Endothelial cell of umbilical vein (primary cell): Measurements from ENCODE around the gene ADGRG3. TPM values are rescaled to one million over a fixed set of nuclear protein-coding genes. Genes with fewer than 3 reads are reported as not detected.

ENCODE experiments used
- BruUV-seq: library from RNA; stranded (reverse); fragments of 400-500 nt; replicated peaks from 2 replicates; lab custom pipeline; 2021; lab: Mats Ljungman, UMichigan
- CTCF ChIA-PET: fragments of 300-600, 350-600 bp; sonication (Branson Sonifier 250); formaldehyde crosslinking; loops from one replicate; lab custom pipeline; 2021; ENCODE audit warnings: antibody characterized with exemption, inconsistent platforms; lab: Charles Lee
- POLR2A ChIA-PET: fragments of 300-600, 350-600 bp; sonication (Branson Sonifier 250); formaldehyde crosslinking; loops from one replicate; lab custom pipeline; 2021; ENCODE audit warnings: antibody characterized with exemption, inconsistent platforms; lab: Charles Lee
- DNase-seq: peaks from one replicate; pipeline ENCODE4 v3.0.0-alpha.2; 2011; ENCODE audit warnings: low read depth, low spot score
- FAIRE-seq: peaks from 2 replicates; lab custom pipeline; 2011; peaks lifted over from hg19 to GRCh38; lab: Jason Lieb, UNC
- H2AFZ ChIP-seq: 2 replicates; pipeline ENCODE4 v1.6.0; 2012; ENCODE audit warnings: low read depth, low read length, control low read depth, inconsistent platforms
- H3K27ac ChIP-seq: 2 replicates; pipeline ENCODE4 v1.5.1; 2011; ENCODE audit warnings: low read depth, mild to moderate bottlenecking, control low read depth, low read length, moderate library complexity; ENCODE audit not compliant: insufficient read depth
- H3K27me3 ChIP-seq, 2 experiments: 2 replicates each; pipeline versions ENCODE4 v1.6.0 to v1.6.1; 2011; ENCODE audit warnings: low read length in 2 of 2, mixed read lengths in 1 of 2; ENCODE audit not compliant: control insufficient read depth in 2 of 2, insufficient read depth in 2 of 2
- H3K36me3 ChIP-seq, 2 experiments: 2 replicates in 1 of 2; 3 replicates in 1 of 2; pipeline ENCODE4 v1.5.1; 2011; ENCODE audit warnings: low read length in 2 of 2, mild to moderate bottlenecking in 1 of 2, moderate library complexity in 1 of 2; ENCODE audit not compliant: control insufficient read depth in 2 of 2, insufficient read depth in 2 of 2; ENCODE audit errors: extremely low read depth in 1 of 2
- H3K4me1 ChIP-seq: 3 replicates; pipeline ENCODE4 v1.5.1; 2011; ENCODE audit warnings: mild to moderate bottlenecking, low read length; ENCODE audit not compliant: control insufficient read depth, insufficient read depth; ENCODE audit errors: extremely low read depth
- H3K4me2 ChIP-seq: 2 replicates; pipeline ENCODE4 v1.6.1; 2011; ENCODE audit warnings: low read length, control low read depth, mixed read lengths; ENCODE audit not compliant: insufficient read depth
- H3K4me3 ChIP-seq, 3 experiments: fragments of 200-600 bp in 1 of 3; sonication (generic), shearing (Covaris generic) in 1 of 3; replicated peaks in 1 of 3; 2 replicates each; pipeline ENCODE4 v1.5.1; 2011 to 2016; ENCODE audit warnings: control low read depth in 3 of 3, low read length in 3 of 3, mild to moderate bottlenecking in 2 of 3, inconsistent platforms in 1 of 3, low read depth in 1 of 3, moderate library complexity in 1 of 3; ENCODE audit not compliant: insufficient read depth in 1 of 3
- H3K79me2 ChIP-seq: 2 replicates; pipeline ENCODE4 v1.6.0; 2012; ENCODE audit warnings: low read length, inconsistent platforms; ENCODE audit not compliant: control insufficient read depth, insufficient read depth
- H3K9ac ChIP-seq: replicated peaks from 2 replicates; pipeline ENCODE3; 2011; ENCODE audit warnings: low read length, control low read depth; ENCODE audit not compliant: insufficient read depth; ENCODE audit errors: extremely low read depth
- H3K9me1 ChIP-seq: replicated peaks from 3 replicates; pipeline ENCODE4 v1.6.0; 2011; ENCODE audit warnings: mild to moderate bottlenecking, low read length; ENCODE audit not compliant: control insufficient read depth, insufficient read depth; ENCODE audit errors: extremely low read depth
- H3K9me3 ChIP-seq: replicated peaks from 2 replicates; pipeline ENCODE4 v1.5.1; 2012; ENCODE audit warnings: low read length, inconsistent platforms; ENCODE audit not compliant: control insufficient read depth, insufficient read depth
- H4K20me1 ChIP-seq: replicated peaks from 2 replicates; pipeline ENCODE3; 2011; ENCODE audit warnings: mild to moderate bottlenecking, low read length; ENCODE audit not compliant: control insufficient read depth, insufficient read depth; ENCODE audit errors: extremely low read depth
- EZH2 ChIP-seq: IDR thresholded peaks from 2 replicates; pipeline ENCODE4 v1.6.1; 2012; ENCODE audit warnings: borderline replicate concordance, low read depth, mild to moderate bottlenecking, moderate library complexity, low read length, inconsistent platforms; ENCODE audit not compliant: severe bottlenecking
- FOS ChIP-seq: IDR thresholded peaks from 2 replicates; pipeline ENCODE4 v1.6.1; 2011; ENCODE audit warnings: mild to moderate bottlenecking, low read length, moderate library complexity, borderline replicate concordance; ENCODE audit not compliant: insufficient read depth
- GATA2 ChIP-seq: IDR thresholded peaks from 2 replicates; pipeline ENCODE4 v1.7.0; 2011; ENCODE audit warnings: low read depth, mild to moderate bottlenecking, moderate library complexity, mixed read lengths, low read length; ENCODE audit not compliant: insufficient read length, insufficient read depth
- JUN ChIP-seq: IDR thresholded peaks from 2 replicates; pipeline ENCODE4 v1.6.1; 2011; ENCODE audit warnings: borderline replicate concordance, low read depth; ENCODE audit not compliant: insufficient read length, insufficient read depth
- MYC ChIP-seq: IDR thresholded peaks from one replicate; pipeline ENCODE4 v1.6.1; 2011; ENCODE audit warnings: mild to moderate bottlenecking, low read depth, low read length
- POLR2A ChIP-seq: IDR thresholded peaks from 2 replicates; pipeline ENCODE4 v1.6.1; 2012; ENCODE audit warnings: low read depth, mild to moderate bottlenecking, control low read depth, low read length
- POLR2AphosphoS5 ChIP-seq: IDR thresholded peaks from 2 replicates; pipeline ENCODE4 v1.6.1; 2012; ENCODE audit warnings: low read depth, mild to moderate bottlenecking, control low read depth, low read length, moderate library complexity; ENCODE audit not compliant: insufficient read depth
- dilution Hi-C: fragments of 300-500 bp; cut with MboI; formaldehyde crosslinking; loops from one replicate; pipeline ENCODE4 v1.15.0; 2019; ENCODE audit warnings: low sequenced_read_pairs; ENCODE audit not compliant: extremely low pct_ligation_motif_present
- intact Hi-C: fragments of 100-400 bp; cut with micrococcal nuclease; formaldehyde crosslinking; loops from one replicate; pipeline ENCODE4 v1.10.0; 2022
- polyA plus RNA-seq, 4 experiments: library from polyadenylated mRNA; depleted of rRNA in 3 of 4; stranded (reverse) in 3 of 4; unstranded in 1 of 4; fragments of >200 nt; gene quantifications; 2 replicates each; pipeline versions ENCODE4 v1.2.1 to v1.2.3, GENCODE V29; 2011 to 2012; ENCODE audit warnings: missing spikeins in 1 of 4
- total RNA-seq: library from RNA; stranded (reverse); gene quantifications from 2 replicates; pipeline ENCODE4 v1.2.3, GENCODE V29; 2021
- TF ChIP-seq, protein P1 (sequence below), 2 donors: IDR thresholded peaks; 1 replicate in 1 of 2; 2 replicates in 1 of 2; pipeline ENCODE4 v1.5.1; 2011; ENCODE audit warnings: low read length in 2 of 2, mild to moderate bottlenecking in 2 of 2, moderate library complexity in 2 of 2, control low read depth in 1 of 2, inconsistent platforms in 1 of 2, low read depth in 1 of 2; ENCODE audit not compliant: insufficient read depth in 1 of 2; ENCODE audit errors: extremely low read depth in 1 of 2
- TF ChIP-seq, protein P2 (sequence below): IDR thresholded peaks from 2 replicates; pipeline ENCODE4 v1.6.1; 2011; ENCODE audit not compliant: insufficient read depth, insufficient read length

ADGRG3 gene
- total and polyA plus RNA-seq, 2 donors (not counting 3 experiments of a cell fraction or from before 2014, with no cell fraction given), result not detected

DNA sequence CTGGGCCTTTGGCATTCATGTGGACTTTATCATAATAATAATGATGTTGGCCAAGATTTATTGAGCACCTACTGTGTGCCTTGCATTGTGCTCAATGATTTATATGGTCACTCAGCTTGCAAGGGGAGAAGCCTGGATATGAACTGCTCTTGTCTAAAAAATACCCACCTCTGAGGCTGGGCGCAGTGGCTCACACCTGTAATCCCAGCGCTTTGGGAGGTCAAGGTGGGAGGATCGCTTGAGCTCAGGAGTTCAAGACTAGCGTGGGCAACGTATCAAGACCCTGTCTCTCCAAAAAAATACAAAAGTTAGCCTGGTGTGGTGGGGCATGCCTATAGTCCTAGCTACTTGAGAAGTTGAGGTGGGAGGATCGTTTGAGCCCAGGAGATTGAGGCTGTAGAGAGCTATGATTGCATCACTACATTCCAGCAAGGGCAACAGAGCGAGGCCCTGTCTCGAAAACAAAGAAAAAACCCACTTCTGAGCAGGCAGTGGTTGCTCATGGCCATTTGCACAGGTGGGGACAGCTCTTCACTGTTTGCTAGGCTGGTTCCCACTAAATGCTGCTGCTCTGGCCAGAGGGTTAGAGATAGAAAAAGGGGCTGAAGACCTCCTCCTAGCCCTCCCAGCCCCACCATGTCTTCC is 43.9 kb upstream of the ADGRG3 start:
- Histone ChIP-seq H3K4me1 (peaks cover 16% of the 10 kb centered on the region), H3K9ac (no peak overlapping the region), H3K4me2 (no peak overlapping the region), H4K20me1 (no peaks in the 10 kb centered on the region), H3K4me3 (no peak overlapping the region), H3K9me1 (no peaks in the 10 kb centered on the region), H3K36me3 (no peaks in the 10 kb centered on the region), H3K79me2 (peaks cover 6% of the 10 kb centered on the region), H2AFZ (no peak overlapping the region), H3K9me3 (no peaks in the 10 kb centered on the region), H3K27ac (no peak overlapping the region), H3K27me3 (no peaks in the 10 kb centered on the region)
- POLR2A ChIA-PET, result no interaction called here
- CTCF ChIA-PET, result interaction anchor here (0.6 to 2.1 kb wide), 6 partner anchors 13 to 33 kb away, joined by 3 to 8 read pairs (median 5); no protein-coding TSS in a partner anchor
- intact Hi-C loops (no loop called here), dilution Hi-C loops (no loop called here)
- no peak for DNase-seq
- FAIRE-seq, result no peak
- no TSS peak for BruUV-seq
- no peak for TF ChIP-seq FOS
- TF ChIP-seq POLR2AphosphoS5, result no peak
- TF ChIP-seq EZH2, result no peak
- TF ChIP-seq POLR2A, result no peak
- no peak for TF ChIP-seq JUN
- TF ChIP-seq, protein P1, sequence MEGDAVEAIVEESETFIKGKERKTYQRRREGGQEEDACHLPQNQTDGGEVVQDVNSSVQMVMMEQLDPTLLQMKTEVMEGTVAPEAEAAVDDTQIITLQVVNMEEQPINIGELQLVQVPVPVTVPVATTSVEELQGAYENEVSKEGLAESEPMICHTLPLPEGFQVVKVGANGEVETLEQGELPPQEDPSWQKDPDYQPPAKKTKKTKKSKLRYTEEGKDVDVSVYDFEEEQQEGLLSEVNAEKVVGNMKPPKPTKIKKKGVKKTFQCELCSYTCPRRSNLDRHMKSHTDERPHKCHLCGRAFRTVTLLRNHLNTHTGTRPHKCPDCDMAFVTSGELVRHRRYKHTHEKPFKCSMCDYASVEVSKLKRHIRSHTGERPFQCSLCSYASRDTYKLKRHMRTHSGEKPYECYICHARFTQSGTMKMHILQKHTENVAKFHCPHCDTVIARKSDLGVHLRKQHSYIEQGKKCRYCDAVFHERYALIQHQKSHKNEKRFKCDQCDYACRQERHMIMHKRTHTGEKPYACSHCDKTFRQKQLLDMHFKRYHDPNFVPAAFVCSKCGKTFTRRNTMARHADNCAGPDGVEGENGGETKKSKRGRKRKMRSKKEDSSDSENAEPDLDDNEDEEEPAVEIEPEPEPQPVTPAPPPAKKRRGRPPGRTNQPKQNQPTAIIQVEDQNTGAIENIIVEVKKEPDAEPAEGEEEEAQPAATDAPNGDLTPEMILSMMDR (IDR thresholded peaks at IDR 0.05; ENCODE audit: extremely low read depth in 1 of 2, insufficient read depth in 1 of 2, low read depth in 1 of 2, low read length in 2 of 2), result no peak
- TF ChIP-seq GATA2, result no peak
- TF ChIP-seq, protein P2, sequence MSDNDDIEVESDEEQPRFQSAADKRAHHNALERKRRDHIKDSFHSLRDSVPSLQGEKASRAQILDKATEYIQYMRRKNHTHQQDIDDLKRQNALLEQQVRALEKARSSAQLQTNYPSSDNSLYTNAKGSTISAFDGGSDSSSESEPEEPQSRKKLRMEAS, result no peak
- no peak for TF ChIP-seq MYC
